ENCODE results near the gene PPT1. TPM values are rescaled to one million over a fixed set of nuclear protein-coding genes. Genes with fewer than 3 reads are reported as not detected.
A peak's percentile ranks its signal among the peaks of the same experiment; 100 is the strongest.

The PPT1 gene
- total RNA-seq, 1 donor from 2014 or later: 37.7 TPM

DNA sequence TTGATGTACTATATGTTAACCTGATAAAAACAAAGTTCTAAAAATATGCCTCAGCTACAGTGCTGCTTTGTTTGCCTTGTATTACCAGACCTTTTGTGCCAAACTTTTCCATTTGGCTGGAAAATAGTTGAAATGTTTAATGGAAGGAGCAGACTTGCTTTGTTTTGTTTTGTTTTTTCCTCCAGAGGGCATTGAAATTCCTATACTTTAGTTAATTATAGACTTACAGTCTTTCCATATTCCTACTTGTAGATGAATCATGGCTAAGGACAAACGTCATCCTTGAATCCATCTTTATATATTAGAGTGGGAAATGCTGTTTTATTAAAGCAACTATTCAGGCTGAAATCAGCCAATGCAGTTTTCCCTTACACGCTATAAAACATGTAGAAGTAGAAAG is 49.8 kb downstream of the PPT1 start:
- peak overlapping the region; percentile 2 for H3K27ac ChIP-seq (replicated peaks)
- intact Hi-C loops (cut with micrococcal nuclease): no loop called here
- H3K4me1 ChIP-seq: peaks cover 100% of the 10 kb centered on the region
- H3K9me3 ChIP-seq (replicated peaks): no peaks in the 10 kb centered on the region
- H3K4me3 ChIP-seq: no peak overlapping the region
- H3K27me3 ChIP-seq (ENCODE audit: low read depth): no peaks in the 10 kb centered on the region
- DNase-seq: no peak
- peaks cover 6% of the 10 kb centered on the region for H3K36me3 ChIP-seq
- TF ChIP-seq, protein P1, sequence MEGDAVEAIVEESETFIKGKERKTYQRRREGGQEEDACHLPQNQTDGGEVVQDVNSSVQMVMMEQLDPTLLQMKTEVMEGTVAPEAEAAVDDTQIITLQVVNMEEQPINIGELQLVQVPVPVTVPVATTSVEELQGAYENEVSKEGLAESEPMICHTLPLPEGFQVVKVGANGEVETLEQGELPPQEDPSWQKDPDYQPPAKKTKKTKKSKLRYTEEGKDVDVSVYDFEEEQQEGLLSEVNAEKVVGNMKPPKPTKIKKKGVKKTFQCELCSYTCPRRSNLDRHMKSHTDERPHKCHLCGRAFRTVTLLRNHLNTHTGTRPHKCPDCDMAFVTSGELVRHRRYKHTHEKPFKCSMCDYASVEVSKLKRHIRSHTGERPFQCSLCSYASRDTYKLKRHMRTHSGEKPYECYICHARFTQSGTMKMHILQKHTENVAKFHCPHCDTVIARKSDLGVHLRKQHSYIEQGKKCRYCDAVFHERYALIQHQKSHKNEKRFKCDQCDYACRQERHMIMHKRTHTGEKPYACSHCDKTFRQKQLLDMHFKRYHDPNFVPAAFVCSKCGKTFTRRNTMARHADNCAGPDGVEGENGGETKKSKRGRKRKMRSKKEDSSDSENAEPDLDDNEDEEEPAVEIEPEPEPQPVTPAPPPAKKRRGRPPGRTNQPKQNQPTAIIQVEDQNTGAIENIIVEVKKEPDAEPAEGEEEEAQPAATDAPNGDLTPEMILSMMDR (IDR thresholded peaks at IDR 0.05; ENCODE audit: borderline replicate concordance): no peak

GRCh38 chr1:40045766-40046165 is 51.3 kb downstream of the PPT1 start:
- no peaks in the 10 kb centered on the region for H3K9me3 ChIP-seq (replicated peaks)
- intact Hi-C loops (cut with micrococcal nuclease): no loop called here
- peaks cover 100% of the 10 kb centered on the region for H3K4me1 ChIP-seq
- DNase-seq: no peak
- no peaks in the 10 kb centered on the region for H3K27me3 ChIP-seq (ENCODE audit: low read depth)
- no peak overlapping the region for H3K27ac ChIP-seq (replicated peaks)
- no peak overlapping the region for H3K4me3 ChIP-seq
- H3K36me3 ChIP-seq: peaks cover 7% of the 10 kb centered on the region
- TF ChIP-seq, protein P1 (IDR thresholded peaks at IDR 0.05; ENCODE audit: borderline replicate concordance): no peak

DNA sequence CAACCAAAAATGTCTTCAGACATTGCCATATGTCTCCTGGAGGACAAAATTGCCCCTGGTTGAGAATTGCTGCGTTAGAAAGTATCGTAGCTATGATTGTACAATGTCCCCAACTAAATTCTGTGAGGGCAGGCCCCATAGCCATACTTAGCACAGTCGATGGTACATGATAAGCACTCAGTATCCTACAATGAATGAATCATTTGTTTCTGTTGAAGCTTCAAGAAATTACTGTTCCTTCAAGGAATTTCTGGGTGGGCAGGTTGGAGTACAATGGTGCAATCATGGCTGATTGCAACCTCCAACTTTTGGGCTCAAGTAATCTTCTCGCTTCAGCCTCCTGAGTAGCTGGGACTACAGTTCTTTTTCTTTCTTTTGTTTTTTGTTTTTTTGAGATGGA is 51.9 kb downstream of the PPT1 start:
- Histone ChIP-seq H3K27ac (replicated peaks) (no peak overlapping the region), H3K9me3 (replicated peaks) (no peaks in the 10 kb centered on the region), H3K27me3 (ENCODE audit: low read depth) (no peaks in the 10 kb centered on the region), H3K36me3 (peaks cover 7% of the 10 kb centered on the region), H3K4me1 (peaks cover 96% of the 10 kb centered on the region), H3K4me3 (no peak overlapping the region)
- TF ChIP-seq, protein P1 (IDR thresholded peaks at IDR 0.05; ENCODE audit: borderline replicate concordance): no peak
- DNase-seq: no peak
- intact Hi-C loops (cut with micrococcal nuclease): no loop called here

GRCh38 chr1:40044110-40044509 is 52.9 kb downstream of the PPT1 start:
- no peak for DNase-seq
- no peak overlapping the region for H3K4me3 ChIP-seq
- intact Hi-C loops (cut with micrococcal nuclease): no loop called here
- TF ChIP-seq, protein P1 (IDR thresholded peaks at IDR 0.05; ENCODE audit: borderline replicate concordance): no peak
- peaks cover 7% of the 10 kb centered on the region for H3K36me3 ChIP-seq
- H3K9me3 ChIP-seq (replicated peaks): no peaks in the 10 kb centered on the region
- no peak overlapping the region for H3K27ac ChIP-seq (replicated peaks)
- H3K27me3 ChIP-seq (ENCODE audit: low read depth): no peaks in the 10 kb centered on the region
- H3K4me1 ChIP-seq: peaks cover 96% of the 10 kb centered on the region

DNA sequence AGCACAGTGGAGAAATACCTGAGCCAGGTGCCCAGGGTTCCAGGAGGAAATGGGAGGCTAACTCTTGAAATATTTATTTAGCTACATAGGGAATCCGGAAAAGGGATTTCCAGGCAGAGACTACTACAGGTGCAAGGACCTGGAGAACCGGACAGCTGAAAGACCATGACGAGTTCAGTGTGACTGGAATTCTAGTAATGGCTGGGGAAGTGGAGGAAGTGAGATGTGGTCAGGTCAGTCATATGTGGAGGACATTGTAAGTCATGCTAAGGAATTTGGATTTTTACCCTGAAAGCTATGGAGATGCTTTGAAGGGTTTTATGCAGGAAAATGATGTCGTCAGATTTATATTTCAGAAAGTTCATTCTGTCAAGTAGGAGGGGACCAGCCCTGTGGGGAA is 54.7 kb downstream of the PPT1 start:
- no peaks in the 10 kb centered on the region for H3K27me3 ChIP-seq (ENCODE audit: low read depth)
- H3K4me1 ChIP-seq: peaks cover 96% of the 10 kb centered on the region
- peaks cover 7% of the 10 kb centered on the region for H3K36me3 ChIP-seq
- TF ChIP-seq, protein P1 (IDR thresholded peaks at IDR 0.05; ENCODE audit: borderline replicate concordance): no peak
- no peaks in the 10 kb centered on the region for H3K9me3 ChIP-seq (replicated peaks)
- peak overlapping the region; percentile 1 for H3K27ac ChIP-seq (replicated peaks)
- peak overlapping the region; percentile 96 for H3K4me3 ChIP-seq
- intact Hi-C loops (cut with micrococcal nuclease): no loop called here
- DNase-seq: no peak

- intact Hi-C loops (cut with micrococcal nuclease): no loop called here
- TF ChIP-seq, protein P1 (IDR thresholded peaks at IDR 0.05; ENCODE audit: borderline replicate concordance): no peak
- no peaks in the 10 kb centered on the region for H3K9me3 ChIP-seq (replicated peaks)
- H3K27ac ChIP-seq (replicated peaks): peak overlapping the region; percentile 100
- peaks cover 96% of the 10 kb centered on the region for H3K4me1 ChIP-seq
- peak overlapping the region; percentile 96 for H3K4me3 ChIP-seq
- peaks cover 7% of the 10 kb centered on the region for H3K36me3 ChIP-seq
- no peaks in the 10 kb centered on the region for H3K27me3 ChIP-seq (ENCODE audit: low read depth)
- no peak for DNase-seq
These were observed 55.6 kb downstream of the PPT1 start for GRCh38 chr1:40041466-40041838.
